ENCODE results near the gene TLCD3A.
"Not testable (repeated sequence)": the region's sequence is repeated elsewhere in the genome, so short reads cannot be mapped to it uniquely, and the experiment has no call there.

Gene TLCD3A

DNA sequence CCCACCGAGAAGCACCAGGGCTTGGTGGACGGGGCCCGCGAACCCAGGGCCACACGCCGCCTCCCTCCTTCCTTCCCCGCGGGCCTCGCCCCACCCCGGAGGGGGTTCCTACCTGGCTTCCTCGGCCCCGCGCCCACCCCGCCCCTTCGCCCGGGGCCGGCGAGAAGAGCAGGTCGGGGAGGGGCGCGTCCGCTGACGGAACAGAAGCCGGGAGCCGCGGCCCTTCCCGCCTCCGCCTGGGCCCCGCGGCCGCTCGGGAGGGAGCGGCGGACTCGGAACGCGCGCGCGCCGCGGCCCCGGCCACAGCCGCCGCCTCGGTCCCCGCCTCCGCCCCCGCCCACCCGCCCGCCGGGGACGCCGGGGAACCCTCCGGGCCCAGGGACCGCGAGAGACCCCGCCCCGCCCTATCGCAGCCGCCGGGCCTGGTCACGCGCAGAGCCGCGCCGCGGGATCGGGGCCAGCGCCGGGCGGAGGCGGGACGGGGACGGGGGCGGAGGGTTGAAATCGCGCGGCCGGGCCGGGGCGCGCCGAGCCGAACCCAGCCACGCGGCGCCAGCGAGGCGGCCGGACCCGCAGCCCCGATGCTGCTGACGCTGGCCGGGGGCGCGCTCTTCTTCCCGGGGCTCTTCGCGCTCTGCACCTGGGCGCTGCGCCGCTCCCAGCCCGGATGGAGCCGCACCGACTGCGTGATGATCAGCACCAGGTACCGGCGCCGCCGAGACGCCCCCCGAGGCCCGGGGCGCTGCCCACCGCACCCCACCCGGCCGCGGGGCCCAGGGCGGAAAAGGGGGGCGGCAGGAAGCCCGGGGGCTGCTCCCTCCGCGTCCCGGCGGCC is at the start of gene TLCD3A:
TSS of gene TLCD3A (plus strand) at position 530 of the 835 bp plus-strand sequence. CDS start at position 582, 52 bp downstream.
- peak; percentile 51 to 62 for DNase-seq

DNA sequence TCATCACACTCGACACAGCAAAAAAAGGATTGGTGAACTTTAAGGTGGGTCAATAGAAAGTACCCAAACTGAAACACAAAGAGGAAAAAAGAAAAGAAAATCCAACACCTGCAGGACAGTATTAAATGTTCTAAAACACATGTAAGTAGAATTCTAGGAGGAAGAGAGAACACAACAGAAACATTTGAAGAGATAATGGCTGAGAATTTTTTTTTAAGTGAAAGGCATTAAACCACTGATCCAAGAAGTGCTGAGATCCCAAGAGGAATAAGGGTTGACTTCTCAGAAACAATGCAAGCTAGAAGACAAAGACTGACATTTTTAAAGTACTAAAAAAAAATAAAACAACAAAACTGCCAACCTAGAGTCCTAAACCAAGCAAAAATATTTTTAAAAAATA is 49.4 kb upstream of the TLCD3A start:
- DNase-seq = no peak

DNA sequence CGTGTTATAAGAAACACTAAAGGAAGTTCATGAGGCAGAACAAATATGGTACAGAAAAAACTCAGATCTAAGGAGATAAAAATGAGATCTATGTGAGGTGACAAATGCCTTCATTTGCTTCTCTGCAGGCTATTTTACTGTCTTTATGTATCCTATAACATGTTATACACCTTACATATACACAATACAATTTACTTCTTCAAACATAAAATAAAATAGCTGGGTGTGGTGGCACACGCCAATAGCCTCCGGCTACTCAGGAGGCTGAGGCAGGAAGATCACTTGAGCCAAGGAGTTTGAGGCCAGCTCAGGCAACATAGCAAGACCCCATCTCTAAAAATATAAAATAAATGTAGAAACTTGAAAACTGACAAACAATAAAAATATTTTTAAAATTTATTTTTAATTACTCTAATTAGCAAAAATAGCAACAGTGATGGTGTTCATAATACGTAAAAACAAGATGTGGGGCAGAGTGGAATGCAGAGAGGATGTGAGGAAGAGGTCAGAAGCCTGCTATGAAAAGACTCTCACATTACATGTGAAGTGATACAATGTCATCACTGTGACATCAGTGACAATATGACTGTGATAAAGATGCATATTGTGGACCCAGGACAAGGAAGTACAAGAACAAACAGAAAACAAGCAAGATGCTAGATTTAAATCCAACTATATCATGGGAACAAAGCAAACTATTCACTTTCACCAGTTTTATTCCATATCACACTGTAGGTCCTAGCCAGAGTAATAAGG is 48.7 kb upstream of the TLCD3A start:
- DNase-seq = no peak

DNA sequence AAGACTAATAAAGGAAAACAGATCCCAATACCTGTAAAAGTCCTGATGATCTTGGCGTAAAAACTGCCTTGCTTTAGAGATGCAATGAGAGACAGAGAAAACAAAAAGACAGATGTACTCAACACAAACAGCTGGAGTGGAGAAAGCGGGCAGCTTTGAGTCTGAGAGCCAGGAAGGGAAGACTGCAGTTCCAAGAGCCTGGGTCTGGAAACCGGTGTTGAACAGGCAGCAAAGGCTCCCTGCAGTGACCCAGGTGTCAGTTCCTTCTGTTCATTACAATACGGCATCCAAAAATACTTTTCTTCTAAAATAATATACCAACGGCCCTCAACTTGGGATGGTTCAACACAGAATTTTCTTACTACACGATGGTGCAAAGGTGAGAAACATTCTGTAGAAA is 47.4 kb upstream of the TLCD3A start:
- no peak for DNase-seq

DNA sequence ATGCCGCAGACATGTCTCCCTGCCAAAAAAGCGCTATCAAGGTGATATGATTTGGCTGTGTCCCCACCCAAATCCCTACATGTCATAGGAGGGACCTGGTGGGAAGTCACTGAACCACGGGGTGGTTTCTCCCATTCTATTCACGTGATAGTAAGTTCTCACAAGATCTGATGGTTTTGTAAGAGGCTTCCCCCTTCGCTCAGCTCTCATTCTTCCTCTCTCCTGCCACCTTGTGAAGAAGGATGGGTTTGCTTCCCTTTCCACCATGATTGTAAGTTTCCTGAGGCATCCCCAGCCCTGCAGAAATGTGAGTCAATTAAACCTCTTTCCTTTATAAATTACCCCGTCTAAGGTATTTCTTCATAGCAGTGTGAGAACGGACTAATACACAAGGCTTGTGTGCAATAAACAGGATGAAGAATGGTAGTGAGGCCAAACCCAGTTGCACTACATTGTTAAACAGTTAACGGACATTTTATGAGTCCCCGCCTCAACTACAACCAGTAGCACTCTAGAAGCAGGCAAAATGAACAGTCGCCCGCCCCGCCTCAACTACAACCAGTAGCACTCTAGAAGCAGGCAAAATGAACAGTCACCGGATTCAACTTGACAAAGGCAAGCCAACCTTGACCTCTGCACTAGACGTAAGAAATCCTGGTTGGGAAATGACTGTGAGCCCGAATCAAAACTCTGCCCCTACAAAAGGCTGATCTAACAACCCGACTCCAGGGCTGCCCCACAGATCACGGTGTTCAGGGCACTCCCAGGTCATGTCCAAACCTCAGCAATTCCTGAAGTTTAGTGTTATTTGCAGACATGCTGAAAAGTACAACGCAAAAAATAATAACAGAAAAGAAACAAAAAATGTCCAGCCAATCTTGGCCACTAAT is 44.1 kb upstream of the TLCD3A start:
- no peak for DNase-seq

DNA sequence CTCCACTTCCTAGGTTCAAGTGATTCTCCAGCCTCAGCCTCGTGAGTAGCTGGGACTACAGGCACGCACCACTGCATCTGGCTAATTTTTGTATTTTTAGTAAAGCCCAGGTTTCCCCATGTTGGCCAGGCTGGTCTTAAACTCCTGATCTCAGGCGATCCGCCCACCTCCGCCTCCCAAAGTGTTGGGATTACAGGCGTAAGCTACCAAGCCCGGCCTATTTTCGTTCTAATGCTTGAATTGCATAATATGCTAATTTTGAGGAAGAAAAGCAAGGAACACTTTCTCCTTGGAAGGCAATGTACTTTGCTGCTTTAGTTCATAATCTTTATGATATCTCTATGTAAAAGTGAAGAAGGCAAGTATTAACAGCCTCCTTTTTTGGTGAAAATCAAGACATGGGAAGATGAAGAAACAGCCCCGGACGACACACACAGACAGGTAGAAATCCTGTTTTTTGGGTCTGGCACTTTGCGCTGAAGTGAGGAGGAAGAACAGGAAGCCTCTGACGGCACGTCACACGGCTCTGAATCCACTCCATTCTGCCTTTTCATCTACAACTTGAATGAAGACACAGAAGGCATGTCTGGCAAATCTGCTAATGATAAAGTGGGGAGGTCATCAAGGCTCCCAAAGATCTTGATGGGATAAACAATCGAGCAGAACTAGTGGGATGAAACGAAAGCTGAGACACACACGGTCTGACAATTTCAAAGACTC is 42.7 kb upstream of the TLCD3A start:
- DNase-seq = no peak

DNA sequence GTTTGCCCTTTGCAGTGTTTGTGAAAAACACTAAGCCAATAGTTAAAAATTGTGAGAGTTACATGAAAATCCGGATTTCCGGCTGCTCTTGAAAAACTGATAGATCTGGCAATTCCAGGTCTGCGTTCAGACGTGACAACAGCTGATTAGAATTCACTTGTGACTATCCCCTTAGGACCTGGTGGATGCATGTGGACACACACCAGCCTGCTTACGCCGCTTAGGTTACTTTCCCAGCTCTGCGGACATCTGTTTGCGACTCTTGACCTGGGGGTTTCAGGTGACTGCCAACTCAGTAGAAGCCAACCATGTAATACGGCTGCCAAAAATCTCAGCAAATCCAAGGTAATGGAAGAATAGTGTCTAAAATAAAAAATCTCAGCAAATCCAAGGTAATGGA is 42.0 kb upstream of the TLCD3A start:
- DNase-seq = no peak

DNA sequence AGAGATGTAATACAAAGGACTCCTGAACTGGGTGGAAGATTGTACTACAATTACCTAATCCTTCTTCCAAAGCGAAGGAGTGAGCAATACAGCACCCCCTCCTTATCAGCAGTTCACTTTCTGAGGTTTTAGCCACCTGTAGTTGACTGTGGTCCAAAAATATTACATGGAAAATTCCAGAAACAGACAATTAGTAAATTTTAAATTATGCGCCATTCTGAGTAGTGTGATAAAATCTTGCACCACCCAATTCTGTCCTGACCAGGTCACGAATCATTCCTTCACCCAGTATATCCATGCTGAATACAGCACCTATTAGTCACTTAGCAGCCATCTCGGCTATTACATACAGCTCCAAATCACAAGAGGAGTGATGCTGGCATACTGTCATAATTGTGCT is 41.0 kb upstream of the TLCD3A start:
- DNase-seq = no peak

DNA sequence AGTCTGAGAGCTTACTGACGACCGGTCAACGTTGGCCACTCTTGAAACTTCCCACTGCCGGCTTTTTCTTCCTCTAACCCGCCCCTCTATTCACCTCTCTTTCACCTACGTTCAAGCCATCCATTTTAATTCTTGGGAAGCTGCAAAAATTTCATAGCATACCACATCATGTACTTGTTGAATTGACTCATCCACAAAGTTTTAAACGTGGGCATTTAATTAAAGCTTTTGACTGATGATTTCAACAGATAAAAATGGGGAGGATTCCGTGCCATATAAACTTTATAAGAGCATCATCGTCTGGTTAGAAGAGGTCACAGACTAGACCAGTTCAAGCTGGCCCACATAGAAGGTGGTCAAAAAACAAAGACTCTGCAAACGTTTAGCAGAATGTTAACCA is 40.3 kb upstream of the TLCD3A start:
- DNase-seq = no peak

DNA sequence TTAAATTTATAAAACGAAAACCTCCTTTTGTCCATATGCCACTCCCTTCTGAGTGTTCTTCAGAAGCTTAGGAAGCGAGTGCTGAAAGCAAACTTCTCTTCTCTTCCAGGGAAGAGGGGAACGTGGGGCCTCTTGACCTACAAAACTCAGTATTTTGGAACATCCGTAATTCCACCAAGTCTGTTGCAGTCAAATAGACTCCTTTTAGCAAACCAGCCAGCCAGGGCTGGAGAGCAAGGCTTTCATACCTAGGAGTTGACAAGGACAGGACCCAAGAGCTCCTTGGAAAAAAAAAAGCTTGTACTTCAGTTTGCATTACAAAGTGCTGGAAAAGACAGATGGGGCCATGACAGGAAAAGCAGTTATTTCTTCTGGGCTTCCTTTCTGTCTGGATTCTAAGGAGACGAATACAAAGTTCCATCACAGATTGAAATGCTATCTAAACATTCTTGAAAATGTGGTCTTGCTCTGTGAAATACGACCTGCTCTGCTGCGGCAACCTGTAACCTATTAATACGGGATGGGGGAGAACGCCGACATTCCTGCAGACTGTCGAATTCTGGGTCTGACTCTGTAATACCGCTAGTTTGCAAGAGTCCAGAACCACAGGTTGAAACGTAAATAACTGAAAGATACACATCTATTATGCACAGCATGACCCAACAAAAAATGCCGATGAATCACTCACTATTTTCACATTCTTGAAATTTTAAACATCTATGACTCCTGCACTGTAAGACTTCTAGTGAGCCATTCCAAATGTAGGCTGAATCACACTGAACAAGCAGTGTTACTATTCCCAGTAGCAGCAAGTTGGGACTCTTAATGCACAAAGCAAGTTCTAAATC is 38.4 kb upstream of the TLCD3A start:
- no peak for DNase-seq

DNA sequence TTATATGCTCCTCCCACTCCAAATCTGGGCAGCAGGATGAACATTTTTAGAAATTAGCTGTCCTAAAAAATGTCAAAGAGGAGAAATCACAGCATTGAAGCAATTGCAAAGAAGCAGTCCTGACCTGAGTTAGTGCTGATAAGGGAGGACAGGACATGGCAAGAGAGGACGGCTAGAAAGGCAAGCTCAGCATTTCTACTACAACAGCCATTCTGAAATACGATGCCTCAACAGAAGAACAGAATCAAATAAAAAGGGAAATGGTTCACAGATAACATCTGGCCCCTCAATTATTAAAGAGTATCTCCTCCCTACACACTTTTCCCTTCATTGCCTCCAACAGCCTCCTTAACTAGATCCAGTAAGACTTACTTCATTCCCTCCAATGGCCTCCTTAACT is 36.0 kb upstream of the TLCD3A start:
- DNase-seq = no peak

DNA sequence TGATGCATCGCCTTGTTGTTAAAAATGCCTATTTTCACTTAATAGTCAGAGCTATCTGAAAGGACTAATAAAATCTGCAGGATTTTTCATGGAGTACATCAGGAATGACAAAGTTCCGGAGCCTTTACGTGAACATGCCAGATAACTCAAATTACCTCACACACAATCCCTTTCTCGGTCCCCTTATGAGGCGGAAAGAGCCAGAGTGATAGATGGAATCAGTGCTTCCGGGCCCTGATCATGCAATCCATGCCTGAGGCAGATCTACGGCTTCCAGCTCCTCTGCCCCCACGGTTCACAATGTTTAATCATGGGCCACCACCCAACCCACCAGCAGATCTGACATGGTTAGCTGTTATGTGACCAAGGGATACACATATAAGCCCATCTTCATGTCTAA is 34.7 kb upstream of the TLCD3A start:
- DNase-seq = no peak

DNA sequence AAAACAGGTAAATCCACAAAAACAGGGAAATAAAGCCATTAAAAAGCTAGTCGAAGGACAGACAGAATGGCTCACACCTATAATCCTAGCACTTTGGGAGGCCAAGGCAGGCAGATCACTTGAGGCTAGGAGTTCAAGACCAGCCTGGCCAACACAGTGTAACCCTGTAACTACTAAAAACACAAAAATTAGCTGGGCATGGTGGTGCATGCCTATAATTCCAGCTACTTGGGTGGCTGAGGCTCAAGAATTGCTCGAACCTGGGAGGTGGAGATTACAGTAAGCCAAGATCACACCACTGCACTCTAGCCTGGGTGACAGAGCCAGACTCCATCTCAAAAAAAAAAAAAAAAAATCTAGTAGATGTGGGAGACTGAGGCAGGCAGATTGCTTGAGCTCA is 34.3 kb upstream of the TLCD3A start:
- not testable (repeated sequence) for DNase-seq

DNA sequence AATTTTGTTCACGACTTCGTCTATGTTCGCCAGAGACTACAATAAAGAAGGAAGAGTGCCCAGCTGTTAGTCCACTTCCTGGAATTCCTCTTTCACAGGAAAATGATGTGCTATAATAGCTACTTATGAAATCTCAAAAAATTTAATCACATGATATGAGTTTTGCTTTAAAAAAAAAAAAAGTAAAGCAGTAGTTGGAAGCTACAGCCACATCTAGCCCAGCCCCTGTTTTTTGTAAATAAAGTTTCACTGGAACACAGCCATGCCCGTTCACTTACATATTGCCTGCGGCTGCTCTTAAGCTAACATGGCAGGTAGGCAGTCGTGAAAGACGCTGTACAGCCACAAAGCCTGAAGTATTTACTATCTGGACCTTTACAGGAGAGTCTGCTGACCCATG is 33.1 kb upstream of the TLCD3A start:
- DNase-seq = peak in 1 of 2 experiments; percentile 26

DNA sequence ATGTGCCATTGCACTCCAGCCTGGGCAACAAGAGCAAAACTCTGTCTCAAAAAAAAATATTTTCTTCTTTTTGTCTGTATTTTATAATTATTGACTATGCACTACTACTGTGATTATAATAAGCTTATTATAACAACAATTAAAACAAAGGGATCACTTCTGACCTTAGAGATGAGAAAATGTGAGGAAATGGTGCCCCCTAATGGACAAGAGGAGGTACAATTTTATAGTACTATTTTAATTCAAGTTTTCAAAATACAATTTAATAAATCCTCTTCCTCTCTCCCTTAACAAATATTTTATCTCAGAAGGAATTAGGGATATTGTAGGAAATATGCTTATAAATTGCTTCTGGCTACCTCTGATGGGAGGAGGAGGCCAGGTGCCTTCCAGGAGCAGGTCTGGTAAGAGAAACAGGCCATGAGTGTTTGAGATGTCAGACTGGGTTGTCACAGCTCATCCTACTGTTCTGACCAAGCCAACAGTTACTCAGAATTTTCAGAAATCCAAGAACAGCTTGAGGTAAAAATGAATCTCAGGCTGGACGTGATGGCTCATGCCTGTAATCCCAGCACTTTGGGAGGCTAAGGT is 31.8 kb upstream of the TLCD3A start:
- peak in 1 of 2 experiments; percentile 0 for DNase-seq

DNA sequence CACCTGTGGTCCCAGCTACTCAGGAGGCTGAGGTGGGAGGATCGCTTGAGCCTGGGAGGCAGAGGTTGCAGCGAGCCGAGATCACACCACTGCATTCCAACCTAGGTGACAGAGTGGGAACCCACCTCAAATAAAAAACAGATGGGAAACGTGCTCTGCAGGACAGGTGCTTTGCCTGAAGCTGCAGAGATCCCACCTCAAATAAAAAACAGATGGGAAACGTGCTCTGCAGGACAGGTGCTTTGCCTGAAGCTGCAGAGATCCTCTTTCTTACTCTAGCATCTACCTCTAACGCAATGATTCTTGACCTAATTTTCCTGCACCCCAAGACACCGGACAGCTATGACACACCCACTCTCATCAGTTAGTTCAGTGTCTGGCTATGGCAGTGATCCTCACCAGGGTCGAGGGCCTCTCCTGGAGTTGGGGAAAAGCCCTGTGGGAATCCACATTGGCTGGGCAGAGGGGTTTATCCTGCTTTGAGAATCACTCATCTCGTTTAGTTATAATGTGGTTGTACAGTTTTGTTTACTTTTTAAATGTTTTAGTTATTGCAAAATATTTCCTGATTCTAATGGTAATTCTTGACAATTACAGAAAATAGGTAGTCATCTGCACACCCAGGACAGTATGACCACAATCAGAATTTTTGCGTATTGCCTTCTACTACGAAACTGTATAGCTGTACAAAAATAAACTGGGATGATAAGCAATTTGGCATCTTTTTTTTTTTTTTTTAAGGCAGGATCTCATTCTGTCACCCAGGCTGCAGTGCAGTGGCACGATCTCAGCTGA is 29.1 kb upstream of the TLCD3A start:
- no peak for DNase-seq

DNA sequence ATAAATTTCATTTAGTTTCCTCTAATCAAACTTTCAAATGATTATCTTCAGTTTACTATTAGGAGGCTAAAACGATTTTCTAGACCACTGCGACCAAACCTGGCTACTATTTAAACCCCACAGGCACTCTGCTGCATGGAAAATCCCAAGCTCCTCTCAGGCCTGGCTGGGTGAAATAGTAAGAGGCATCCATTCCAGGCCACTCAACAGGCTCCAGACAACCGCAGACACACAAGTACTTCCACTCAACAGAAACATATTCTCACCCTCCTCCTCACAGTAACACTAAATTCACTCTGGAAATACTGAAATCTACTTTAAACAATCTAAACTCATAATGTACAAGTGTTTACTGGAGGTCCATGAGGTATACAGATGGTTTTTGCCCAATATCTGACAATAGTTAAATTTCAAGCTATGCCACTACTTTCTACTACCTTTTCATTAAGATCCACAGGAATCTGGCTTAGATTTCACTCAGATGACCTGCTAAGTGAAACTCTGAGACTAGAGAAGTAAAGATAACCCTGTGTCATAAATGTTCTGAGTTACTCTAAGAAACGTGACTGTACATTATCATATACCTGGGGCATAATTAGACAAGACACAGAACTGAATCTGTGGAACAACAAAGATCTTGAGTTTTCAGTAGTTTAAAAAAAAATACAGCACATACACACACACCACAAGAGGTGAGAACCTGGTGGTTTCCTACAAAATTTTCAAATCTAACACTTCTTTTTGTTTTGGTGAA is 28.1 kb upstream of the TLCD3A start:
- DNase-seq = no peak

DNA sequence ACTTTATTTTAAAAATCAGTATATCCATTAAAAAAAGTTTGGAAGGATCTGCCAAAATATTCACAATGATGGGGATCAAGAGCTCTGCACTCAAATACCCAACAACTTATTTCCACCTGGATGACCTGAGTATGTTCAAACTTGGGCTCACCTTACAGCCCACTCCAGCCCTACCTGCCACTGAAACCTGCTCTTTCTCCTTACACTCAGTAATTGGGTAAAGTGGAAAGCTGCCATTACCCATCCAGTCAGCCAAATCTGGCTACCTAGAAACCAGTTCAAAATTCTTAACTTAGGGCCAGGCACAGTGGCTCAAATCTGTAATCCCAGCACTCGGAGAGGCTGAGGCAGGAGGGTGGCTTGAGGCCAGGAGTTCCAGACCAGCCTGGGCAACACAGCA is 27.4 kb upstream of the TLCD3A start:
- DNase-seq = no peak

DNA sequence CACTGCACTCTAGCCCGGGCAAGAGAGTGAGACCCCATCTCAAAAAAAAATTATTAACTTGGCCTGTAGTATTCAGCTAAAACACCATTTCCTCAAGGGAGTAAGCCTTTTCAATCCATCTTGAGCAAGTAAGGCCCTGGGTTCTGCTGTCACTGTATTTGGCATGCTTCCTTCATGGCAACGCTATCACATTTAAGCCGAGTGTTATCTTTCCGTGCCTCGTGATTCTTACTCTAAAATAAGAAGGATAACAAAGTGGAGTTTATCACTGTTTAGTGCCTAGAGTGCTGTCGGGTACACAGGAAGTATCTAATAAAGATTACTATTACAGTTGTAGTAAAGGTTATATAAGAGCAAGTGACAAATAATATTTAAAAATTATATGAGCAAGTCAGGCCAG is 26.5 kb upstream of the TLCD3A start:
- DNase-seq = no peak

DNA sequence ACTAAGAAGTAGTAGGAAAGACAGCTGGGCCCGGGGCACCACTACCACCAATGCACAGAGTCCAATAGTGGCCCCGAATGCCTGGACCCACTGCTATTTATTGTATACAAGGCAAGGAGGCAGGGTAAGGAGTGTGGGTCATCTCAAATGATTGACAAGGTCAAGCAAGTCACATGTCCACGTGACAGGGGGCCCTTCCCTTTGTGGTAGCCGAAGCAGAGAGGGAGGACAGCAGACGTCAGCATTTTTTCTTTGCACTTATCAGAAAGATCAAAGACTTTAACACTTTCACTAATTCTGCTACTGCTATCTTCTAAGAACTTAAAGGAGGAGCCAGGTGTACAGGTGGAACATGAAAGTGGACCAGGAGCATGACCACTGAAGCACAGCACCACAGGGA is 24.3 kb upstream of the TLCD3A start:
- DNase-seq = no peak

Data from NCI-H2081 (cell line).